Posterior vena cava (tissue), 2 donors: Measurements from ENCODE around the gene S100A13. TPM values are rescaled to one million over a fixed set of nuclear protein-coding genes. Genes with fewer than 3 reads are reported as not detected.
"Not testable (repeated sequence)": the region's sequence is repeated elsewhere in the genome, so short reads cannot be mapped to it uniquely, and the experiment has no call there.

Experiments
- DNase-seq: peaks from one replicate; pipeline ENCODE4 v3.0.0-alpha.2; 2020; ENCODE audit warnings: low spot score
- intact Hi-C, 2 donors: fragments of 100-400 bp; cut with DNase I; formaldehyde crosslinking; loops; one replicate each; pipeline versions ENCODE4 v1.14.1 to v1.14.2; 2022 to 2023
- total RNA-seq, 2 donors: library from RNA; stranded (reverse); fragmentation: NEBNext Ultra II Directional; extraction: Animal tissue kit (Norgen Biotek cat#: 25700); gene quantifications; one replicate each; pipeline ENCODE4 v1.2.1, GENCODE V29; 2021
- donor health status: DM: yes; HTN: yes; CAD: no.
- donor health status: DM: yes; HTN: yes; CAD: no.

Gene S100A13
- total RNA-seq, 2 donors from 2014 or later = 149 to 167 TPM

- intact Hi-C loops = no loop called here
- no peak for DNase-seq
Observed at GRCh38 chr1:153649863-153650235, 22.5 kb upstream of the S100A13 start.

- intact Hi-C loops = no loop called here
- no peak for DNase-seq
Observed at GRCh38 chr1:153649137-153649862, 22.0 kb upstream of the S100A13 start.

- no peak for DNase-seq
- intact Hi-C loops = no loop called here
Observed at GRCh38 chr1:153648000-153648643, 20.8 kb upstream of the S100A13 start.

DNA sequence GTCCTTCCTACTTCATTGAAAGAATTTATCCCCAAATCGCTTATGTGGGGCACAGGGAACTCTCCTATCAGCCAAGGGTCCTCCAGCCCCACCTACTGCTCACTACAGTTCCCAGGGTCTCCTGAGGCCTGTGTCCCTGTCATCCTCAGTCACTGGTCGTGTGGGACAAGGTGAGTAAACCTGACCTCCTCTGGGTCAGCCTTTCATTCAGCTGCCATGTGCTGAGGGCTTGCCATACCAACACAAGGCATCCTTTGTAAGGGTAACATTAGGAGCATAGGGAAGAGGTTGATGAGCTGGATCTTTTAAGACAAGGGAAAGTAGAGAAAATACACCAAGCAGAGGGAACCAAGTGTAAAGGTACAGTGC is 20.0 kb upstream of the S100A13 start:
- DNase-seq = no peak

GRCh38 chr1:153646672-153647345 is 19.5 kb upstream of the S100A13 start:
- no peak for DNase-seq
- intact Hi-C loops = no loop called here

More for the DNA sequence above, 20.0 kb upstream of the S100A13 start:
- intact Hi-C loops = no loop called here

GRCh38 chr1:153643816-153644215 is 16.5 kb upstream of the S100A13 start:
- intact Hi-C loops = no loop called here
- DNase-seq = no peak

DNA sequence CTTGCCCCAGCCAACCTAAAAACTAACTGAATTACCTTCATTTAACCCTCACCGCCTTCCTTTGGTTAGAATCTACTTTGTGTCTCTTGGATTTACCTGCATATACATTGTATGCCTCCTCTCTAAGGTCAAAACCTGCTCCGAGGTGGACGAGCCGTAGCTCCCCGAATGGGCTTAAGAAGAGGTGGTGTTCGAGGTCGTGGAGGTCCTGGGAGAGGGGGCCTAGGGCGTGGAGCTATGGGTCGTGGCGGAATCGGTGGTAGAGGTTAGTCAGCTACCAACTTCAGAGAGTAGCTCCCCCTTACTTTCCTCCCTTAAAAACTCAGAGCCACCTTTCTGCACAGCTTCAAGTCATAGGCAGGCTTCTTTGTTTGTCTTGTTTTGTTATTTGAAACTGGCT is 15.8 kb upstream of the S100A13 start:
- DNase-seq = no peak
- intact Hi-C loops = no loop called here

- intact Hi-C loops = no loop called here
- DNase-seq = no peak
Observed at GRCh38 chr1:153642161-153642560, 14.9 kb upstream of the S100A13 start.

DNA sequence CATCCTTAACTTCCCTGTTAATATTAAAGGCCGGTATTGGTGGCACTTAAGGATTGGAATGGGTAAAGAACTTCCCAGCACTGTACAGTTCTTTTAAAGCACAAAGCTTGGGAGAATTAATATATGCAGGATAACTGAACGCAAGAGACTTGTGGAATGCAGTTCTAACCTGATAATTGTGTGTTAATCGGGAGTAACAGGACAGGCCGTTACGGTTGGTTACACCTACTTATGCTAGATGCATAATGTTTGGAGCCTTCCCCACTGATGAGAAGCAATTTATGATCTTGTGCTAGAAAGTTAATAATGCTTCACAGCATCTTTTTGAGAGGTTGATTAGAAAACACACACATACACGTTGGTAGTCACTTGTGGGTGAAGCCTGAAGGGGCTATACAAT is 13.6 kb upstream of the S100A13 start:
- intact Hi-C loops = no loop called here
- no peak for DNase-seq

DNA sequence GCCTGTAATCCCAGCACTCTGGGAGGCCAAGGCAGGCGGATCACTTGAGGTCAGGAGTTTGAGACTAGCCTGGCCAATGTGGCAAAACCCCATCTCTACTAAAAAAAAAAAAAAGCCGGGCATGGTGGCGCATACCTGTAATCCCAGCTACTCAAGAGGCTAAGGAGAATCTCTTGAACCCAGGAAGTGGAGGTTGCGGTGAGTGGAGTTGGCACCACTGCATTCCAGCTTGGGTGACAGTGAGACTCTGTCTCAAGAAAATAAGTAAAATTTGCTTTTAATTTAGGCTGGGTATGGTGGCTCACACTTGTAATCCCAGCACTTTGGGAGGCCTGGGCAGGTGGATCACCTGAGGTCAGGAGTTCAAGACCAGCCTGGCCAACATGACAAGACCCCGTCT is 12.9 kb upstream of the S100A13 start:
- DNase-seq, intact Hi-C loops: not testable (repeated sequence)

GRCh38 chr1:153639280-153639679 is 12.0 kb upstream of the S100A13 start:
- intact Hi-C loops = no loop called here
- no peak for DNase-seq

DNA sequence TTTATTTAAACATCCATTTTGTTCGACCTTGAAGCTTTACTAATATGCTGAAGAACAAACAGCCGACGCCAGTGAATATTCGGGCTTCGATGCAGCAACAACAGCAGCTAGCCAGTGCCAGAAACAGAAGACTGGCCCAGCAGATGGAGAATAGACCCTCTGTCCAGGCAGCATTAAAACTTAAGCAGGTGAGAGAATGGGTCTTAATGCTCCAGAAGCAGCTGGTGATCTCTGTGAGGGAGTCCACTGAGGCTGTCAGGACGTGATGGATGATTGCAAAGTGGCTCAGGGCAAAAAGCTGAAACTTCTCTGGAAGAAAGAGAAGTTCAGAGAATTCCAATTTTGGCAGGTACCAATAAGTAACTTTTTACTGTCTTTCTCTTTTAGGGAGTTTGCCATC is 11.0 kb upstream of the S100A13 start:
- intact Hi-C loops = no loop called here
- DNase-seq = no peak

- DNase-seq = no peak
- intact Hi-C loops = no loop called here
Observed at GRCh38 chr1:153636312-153636711, 9.0 kb upstream of the S100A13 start.

DNA sequence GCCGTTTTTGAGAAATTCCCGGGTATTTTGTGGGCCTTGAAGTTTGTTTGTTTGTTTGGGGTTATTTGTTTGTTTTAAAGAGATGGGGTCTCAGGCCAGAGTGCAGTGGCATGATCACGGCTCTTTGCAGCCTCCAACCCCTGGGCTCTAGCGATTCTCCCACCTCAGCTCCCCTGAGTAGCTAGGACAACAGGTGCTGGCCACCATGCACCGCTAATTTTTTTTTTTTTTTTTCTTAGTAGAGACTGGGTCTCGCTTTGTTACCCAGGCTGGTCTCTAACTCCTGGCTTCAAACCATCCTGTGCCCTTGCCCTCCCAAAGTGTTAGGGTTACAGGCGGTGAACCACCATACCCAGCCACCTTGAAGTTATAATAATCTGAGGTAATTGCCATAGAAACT is 8.6 kb upstream of the S100A13 start:
- DNase-seq = no peak
- intact Hi-C loops = no loop called here

DNA sequence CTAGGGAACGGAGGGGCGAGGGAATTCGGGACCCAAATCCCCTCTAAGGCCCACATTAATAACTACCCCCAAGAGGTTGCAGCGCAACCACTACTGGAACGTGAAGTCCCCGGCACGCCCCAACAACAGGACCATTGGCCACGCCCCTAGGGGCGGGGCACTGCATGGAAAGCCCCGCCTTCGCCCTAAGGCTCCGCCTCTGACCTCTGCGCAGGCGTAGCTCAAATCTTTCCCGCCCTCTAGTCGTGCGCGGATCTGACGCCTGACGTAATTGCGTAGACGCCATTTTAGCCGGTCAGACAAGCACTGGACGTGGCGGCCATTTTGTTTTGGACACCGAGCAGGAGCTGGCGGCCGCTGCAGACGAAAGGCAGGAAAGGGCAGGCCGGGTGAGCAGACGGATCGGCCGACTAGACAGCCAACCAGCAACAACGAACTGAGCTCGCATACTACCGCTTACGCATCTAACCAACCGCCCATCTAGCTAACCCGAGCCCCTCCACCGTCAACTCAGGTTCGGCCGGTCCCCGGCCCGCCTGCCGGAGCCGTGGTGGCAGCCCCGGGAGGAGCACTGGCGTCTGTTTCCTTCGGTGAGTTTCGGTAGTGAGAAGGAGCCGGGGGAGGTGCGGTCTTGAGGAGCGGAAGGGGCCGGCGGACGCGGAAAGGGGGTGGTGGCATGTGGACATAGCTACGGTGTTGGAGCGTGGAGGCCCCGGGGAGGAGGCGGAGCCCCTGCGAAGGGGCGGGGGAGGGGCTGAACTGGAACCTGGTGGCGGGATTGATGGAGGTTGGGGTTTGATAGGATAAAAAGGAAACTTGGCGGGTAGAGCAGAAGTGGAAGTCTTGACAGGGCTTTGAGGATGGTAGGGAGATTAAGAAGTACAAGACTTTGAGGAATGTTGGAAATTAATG is 6.7 kb upstream of the S100A13 start, which contains the start of gene CHTOP:
Gene CHTOP (plus strand): TSS at position 313 of the 912 bp plus-strand sequence. CDS start 2,523 bp downstream, outside the sequence.
- peak; percentile 99 for DNase-seq
- intact Hi-C loops = no loop called here

- intact Hi-C loops = no loop called here
- peak; percentile 87 for DNase-seq
Observed at GRCh38 chr1:153633161-153633753, 6.0 kb upstream of the S100A13 start.

DNA sequence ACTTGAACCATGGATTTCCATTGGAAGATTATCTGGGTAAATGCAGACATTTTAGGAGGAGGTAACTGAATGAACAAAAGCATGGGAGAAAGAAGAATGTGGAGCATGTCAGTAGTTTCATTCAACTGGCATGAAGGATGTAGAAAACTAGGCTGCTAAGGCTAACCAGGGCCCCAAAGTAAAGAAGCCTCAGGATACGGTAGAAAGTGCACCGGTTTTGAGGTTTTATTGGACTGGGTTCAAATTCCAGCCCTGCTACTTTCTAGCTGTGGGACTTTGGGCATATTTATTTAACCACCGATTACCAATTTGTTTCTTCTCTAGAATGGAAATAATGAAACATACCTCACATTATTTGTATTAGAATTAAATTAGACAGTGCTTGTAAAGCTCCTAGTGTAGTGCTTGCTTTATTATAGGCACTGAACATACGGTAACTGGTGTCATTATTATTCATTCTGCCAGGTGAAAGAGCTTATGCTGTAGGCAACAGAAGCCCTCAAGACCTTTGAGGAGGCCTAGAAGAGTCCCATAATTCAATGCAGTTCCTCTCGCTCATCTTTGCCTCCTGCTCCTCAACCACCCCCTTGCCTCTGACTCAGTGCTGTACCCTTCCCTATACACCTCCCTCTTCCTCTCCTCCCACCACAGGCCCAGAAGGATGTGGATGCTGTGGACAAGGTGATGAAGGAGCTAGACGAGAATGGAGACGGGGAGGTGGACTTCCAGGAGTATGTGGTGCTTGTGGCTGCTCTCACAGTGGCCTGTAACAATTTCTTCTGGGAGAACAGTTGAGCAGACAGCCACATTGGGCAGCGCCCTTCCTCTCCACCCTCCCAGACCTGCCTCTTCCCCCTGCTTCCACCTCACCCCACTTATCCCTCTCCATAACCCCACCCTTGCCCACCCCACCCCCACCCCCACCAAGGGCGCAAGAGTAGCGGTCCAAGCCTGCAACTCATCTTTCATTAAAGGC is 4.0 kb upstream of the S100A13 start:
- DNase-seq = no peak
- intact Hi-C loops = no loop called here

GRCh38 chr1:153630384-153630783 is 3.1 kb upstream of the S100A13 start:
- no peak for DNase-seq
- intact Hi-C loops = no loop called here
